ENCODE results near the gene PAXX.
A peak's percentile ranks its signal among the peaks of the same experiment; 100 is the strongest.

Gene PAXX

GRCh38 chr9:136995362-136995761, 3.1 kb downstream of the PAXX start:
- DNase-seq (ENCODE audit: low read depth in 2 of 2) = no peak
- H3K4me3 ChIP-seq (replicated peaks in 1 of 2; ENCODE audit: low read depth in 2 of 2, low read length in 2 of 2) = no peak overlapping the region
- no peak for TF ChIP-seq CTCF (IDR thresholded peaks at IDR 0.05; ENCODE audit: low read depth, low read length)

- H3K4me3 ChIP-seq (replicated peaks in 1 of 2; ENCODE audit: low read depth in 2 of 2, low read length in 2 of 2) = no peak overlapping the region
- TF ChIP-seq CTCF (IDR thresholded peaks at IDR 0.05; ENCODE audit: low read depth, low read length) = no peak
- peak; percentile 12 to 48 for DNase-seq (ENCODE audit: low read depth in 2 of 2)
Observed at GRCh38 chr9:136995772-136996311, 3.6 kb downstream of the PAXX start.

- DNase-seq (ENCODE audit: low read depth in 2 of 2) = no peak
- TF ChIP-seq CTCF (IDR thresholded peaks at IDR 0.05; ENCODE audit: low read depth, low read length) = no peak
- H3K4me3 ChIP-seq (replicated peaks in 1 of 2; ENCODE audit: low read depth in 2 of 2, low read length in 2 of 2) = no peak within 1 kb of the TSS
Observed at GRCh38 chr9:136996361-136997292, 4.4 kb downstream of the PAXX start, which contains the start of gene CLIC3. Gene CLIC3 (minus strand): TSS chr9:136996568. CDS start chr9:136996543, 25 bp downstream.

GRCh38 chr9:136997371-136997770, 5.1 kb downstream of the PAXX start:
- H3K4me3 ChIP-seq (replicated peaks in 1 of 2; ENCODE audit: low read depth in 2 of 2, low read length in 2 of 2) = no peak overlapping the region
- no peak for TF ChIP-seq CTCF (IDR thresholded peaks at IDR 0.05; ENCODE audit: low read depth, low read length)
- DNase-seq (ENCODE audit: low read depth in 2 of 2) = no peak

- H3K4me3 ChIP-seq (replicated peaks in 1 of 2; ENCODE audit: low read depth in 2 of 2, low read length in 2 of 2) = no peak overlapping the region
- no peak for DNase-seq (ENCODE audit: low read depth in 2 of 2)
- TF ChIP-seq CTCF (IDR thresholded peaks at IDR 0.05; ENCODE audit: low read depth, low read length) = no peak
Observed at GRCh38 chr9:136997830-136998234, 5.6 kb downstream of the PAXX start.

GRCh38 chr9:137000177-137000930, 8.1 kb downstream of the PAXX start:
- no peak overlapping the region for H3K4me3 ChIP-seq (replicated peaks in 1 of 2; ENCODE audit: low read depth in 2 of 2, low read length in 2 of 2)
- peak; percentile 58 to 61 for DNase-seq (ENCODE audit: low read depth in 2 of 2)
- no peak for TF ChIP-seq CTCF (IDR thresholded peaks at IDR 0.05; ENCODE audit: low read depth, low read length)

All from cardiac fibroblast (primary cell).